ENCODE measurements around the gene RILPL1.

Gene RILPL1

GRCh38 chr12:123491481-123491880 is 42.0 kb downstream of the RILPL1 start:
- DNase-seq (ENCODE audit: low read depth) = no peak
- no peak for TF ChIP-seq CTCF (IDR thresholded peaks at IDR 0.05; ENCODE audit: insufficient read depth, low read depth, low read length, missing control alignments)
- no peak overlapping the region for H3K4me3 ChIP-seq (ENCODE audit: low read depth, low read length)

GRCh38 chr12:123491056-123491455 is 42.5 kb downstream of the RILPL1 start:
- no peak for DNase-seq (ENCODE audit: low read depth)
- H3K4me3 ChIP-seq (ENCODE audit: low read depth, low read length) = no peak overlapping the region
- no peak for TF ChIP-seq CTCF (IDR thresholded peaks at IDR 0.05; ENCODE audit: insufficient read depth, low read depth, low read length, missing control alignments)

GRCh38 chr12:123490089-123490488 is 43.4 kb downstream of the RILPL1 start:
- no peak for DNase-seq (ENCODE audit: low read depth)
- TF ChIP-seq CTCF (IDR thresholded peaks at IDR 0.05; ENCODE audit: insufficient read depth, low read depth, low read length, missing control alignments) = no peak
- H3K4me3 ChIP-seq (ENCODE audit: low read depth, low read length) = no peak overlapping the region

GRCh38 chr12:123489580-123489979 is 43.9 kb downstream of the RILPL1 start:
- no peak for TF ChIP-seq CTCF (IDR thresholded peaks at IDR 0.05; ENCODE audit: insufficient read depth, low read depth, low read length, missing control alignments)
- no peak for DNase-seq (ENCODE audit: low read depth)
- no peak overlapping the region for H3K4me3 ChIP-seq (ENCODE audit: low read depth, low read length)

GRCh38 chr12:123488539-123489230 is 44.8 kb downstream of the RILPL1 start:
- DNase-seq (ENCODE audit: low read depth) = no peak
- TF ChIP-seq CTCF (IDR thresholded peaks at IDR 0.05; ENCODE audit: insufficient read depth, low read depth, low read length, missing control alignments) = no peak
- H3K4me3 ChIP-seq (ENCODE audit: low read depth, low read length) = no peak overlapping the region

- TF ChIP-seq CTCF (IDR thresholded peaks at IDR 0.05; ENCODE audit: insufficient read depth, low read depth, low read length, missing control alignments) = no peak
Observed at GRCh38 chr12:123487428-123487827, 46.1 kb downstream of the RILPL1 start.

GRCh38 chr12:123485756-123486155 is 47.8 kb downstream of the RILPL1 start:
- DNase-seq (ENCODE audit: low read depth) = no peak

More at GRCh38 chr12:123487428-123487827, 46.1 kb downstream of the RILPL1 start:
- H3K4me3 ChIP-seq (ENCODE audit: low read depth, low read length) = no peak overlapping the region
- no peak for DNase-seq (ENCODE audit: low read depth)

More at GRCh38 chr12:123485756-123486155, 47.8 kb downstream of the RILPL1 start:
- no peak for TF ChIP-seq CTCF (IDR thresholded peaks at IDR 0.05; ENCODE audit: insufficient read depth, low read depth, low read length, missing control alignments)
- no peak overlapping the region for H3K4me3 ChIP-seq (ENCODE audit: low read depth, low read length)
